Mesenchymal stem cell (in vitro differentiated cells and primary cell): ENCODE measurements around the gene ATP13A3.

Experiments
- DNase-seq: peaks from one replicate; pipeline ENCODE4 v3.0.0-alpha.2; 2013
- H2AFZ ChIP-seq: one replicate; pipeline ENCODE4 v1.6.1; 2013; ENCODE audit warnings: low read depth, mild to moderate bottlenecking, control low read depth, inconsistent platforms, low read length, moderate library complexity
- H2AK5ac ChIP-seq: 2 replicates; pipeline ENCODE4 v1.6.1; 2013; ENCODE audit warnings: low read length, moderate library complexity, mild to moderate bottlenecking, inconsistent platforms; ENCODE audit not compliant: severe bottlenecking
- H2BK120ac ChIP-seq: one replicate; pipeline ENCODE4 v1.6.1; 2013; ENCODE audit warnings: low read depth, mild to moderate bottlenecking, inconsistent platforms, low read length, moderate library complexity
- H2BK12ac ChIP-seq, 2 experiments: one replicate each; pipeline ENCODE4 v1.6.1; 2013; ENCODE audit warnings: inconsistent platforms in 2 of 2, low read length in 2 of 2, mild to moderate bottlenecking in 2 of 2, moderate library complexity in 2 of 2, control low read depth in 1 of 2
- H2BK15ac ChIP-seq: one replicate; pipeline ENCODE4 v1.6.1; 2013; ENCODE audit warnings: mild to moderate bottlenecking, low read depth, inconsistent platforms; ENCODE audit not compliant: poor library complexity, severe bottlenecking
- H2BK5ac ChIP-seq: 2 replicates; pipeline ENCODE4 v1.6.1; 2013; ENCODE audit warnings: low read depth, mild to moderate bottlenecking, low read length, control low read depth, inconsistent platforms; ENCODE audit not compliant: poor library complexity, severe bottlenecking
- H3K14ac ChIP-seq, 2 experiments: one replicate each; pipeline ENCODE4 v1.6.1; 2013; ENCODE audit warnings: inconsistent platforms in 2 of 2, low read length in 2 of 2, control low read depth in 1 of 2, mild to moderate bottlenecking in 1 of 2, moderate library complexity in 1 of 2
- H3K18ac ChIP-seq, 2 experiments: one replicate each; pipeline ENCODE4 v1.6.1; 2013; ENCODE audit warnings: inconsistent platforms in 2 of 2, low read length in 2 of 2, control low read depth in 1 of 2, low read depth in 1 of 2, mild to moderate bottlenecking in 1 of 2
- H3K23ac ChIP-seq, 2 experiments: one replicate each; pipeline ENCODE4 v1.6.1; 2013; ENCODE audit warnings: inconsistent platforms in 2 of 2, low read length in 2 of 2, mild to moderate bottlenecking in 2 of 2, moderate library complexity in 2 of 2, control low read depth in 1 of 2
- H3K27ac ChIP-seq: 2 replicates; pipeline ENCODE4 v1.5.1; 2013; ENCODE audit warnings: mild to moderate bottlenecking, moderate library complexity, low read length, control low read depth, inconsistent platforms; ENCODE audit not compliant: poor library complexity, severe bottlenecking
- H3K27me3 ChIP-seq, 2 experiments: 2 replicates each; pipeline versions ENCODE4 v1.6.1 to v1.7.0; 2013; ENCODE audit warnings: low read length in 2 of 2, mild to moderate bottlenecking in 2 of 2, moderate library complexity in 2 of 2, control low read depth in 1 of 2, inconsistent platforms in 1 of 2; ENCODE audit not compliant: control insufficient read depth in 1 of 2, insufficient read depth in 1 of 2
- H3K36me3 ChIP-seq, 2 experiments: 2 replicates each; pipeline versions ENCODE4 v1.6.1 to v1.7.0; 2013; ENCODE audit warnings: low read length in 2 of 2, control low read depth in 1 of 2, inconsistent platforms in 1 of 2, low read depth in 1 of 2, mild to moderate bottlenecking in 1 of 2; ENCODE audit not compliant: insufficient read depth in 2 of 2, control insufficient read depth in 1 of 2
- H3K4ac ChIP-seq, 2 experiments: one replicate each; pipeline ENCODE4 v1.6.1; 2013; ENCODE audit warnings: inconsistent platforms in 2 of 2, low read length in 2 of 2, mild to moderate bottlenecking in 2 of 2, moderate library complexity in 2 of 2, control low read depth in 1 of 2, low read depth in 1 of 2
- H3K4me1 ChIP-seq: 2 replicates; pipeline ENCODE4 v1.6.1; 2013; ENCODE audit warnings: low read depth, low read length, control low read depth; ENCODE audit not compliant: control insufficient read depth, insufficient read depth
- H3K4me2 ChIP-seq: 2 replicates; pipeline ENCODE4 v1.6.1; 2013; ENCODE audit warnings: low read length, mild to moderate bottlenecking, inconsistent platforms; ENCODE audit not compliant: poor library complexity, severe bottlenecking
- H3K4me3 ChIP-seq, 2 experiments: 2 replicates each; pipeline versions ENCODE4 v1.5.1 to v1.7.0; 2013; ENCODE audit warnings: low read length in 2 of 2, mild to moderate bottlenecking in 2 of 2, control low read depth in 1 of 2, low read depth in 1 of 2; ENCODE audit not compliant: insufficient read depth in 1 of 2
- H3K79me1 ChIP-seq: replicated peaks from 2 replicates; pipeline ENCODE4 v1.6.1; 2013; ENCODE audit warnings: mild to moderate bottlenecking, control low read depth, low read length, inconsistent platforms; ENCODE audit not compliant: poor library complexity, severe bottlenecking
- H3K9ac ChIP-seq: 2 replicates; pipeline ENCODE4 v1.7.0; 2013; ENCODE audit warnings: mild to moderate bottlenecking, low read length, moderate library complexity
- H3K9me3 ChIP-seq: 2 replicates; pipeline ENCODE4 v1.7.0; 2013; ENCODE audit warnings: mild to moderate bottlenecking, low read length; ENCODE audit not compliant: control insufficient read depth
- H4K8ac ChIP-seq: one replicate; pipeline ENCODE4 v1.6.1; 2013; ENCODE audit warnings: inconsistent platforms, mild to moderate bottlenecking, low read length, moderate library complexity
- H4K91ac ChIP-seq: one replicate; pipeline ENCODE4 v1.6.1; 2013; ENCODE audit warnings: mild to moderate bottlenecking, low read length, inconsistent platforms
- whole genome bisulfite sequencing: methylation state at CpG from one replicate; pipeline ENCODE4 v1.1.7; 2013; ENCODE audit warnings: mixed read lengths; 5-methylcytosine and 5-hydroxymethylcytosine counted together

ATP13A3 gene

DNA sequence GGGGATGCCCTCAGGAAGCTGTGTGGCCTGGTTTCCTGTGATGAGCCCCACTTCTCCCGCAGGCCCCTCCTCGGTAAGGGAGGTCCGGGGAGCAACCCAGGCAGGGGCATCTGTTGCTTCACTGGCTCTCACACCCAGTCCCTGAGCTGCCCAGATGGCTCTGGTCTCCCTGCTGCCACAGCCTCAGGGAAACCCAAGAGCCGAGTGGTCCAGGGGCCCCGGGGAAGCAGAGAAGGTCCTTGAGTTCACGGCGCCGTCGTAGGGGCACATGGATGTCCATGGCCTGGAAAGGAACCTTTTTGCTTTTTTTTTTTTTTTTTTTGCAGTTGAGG is 103.9 kb downstream of the ATP13A3 start:
- Histone ChIP-seq H2BK120ac (no peak overlapping the region), H3K4ac (no peak overlapping the region), H3K9ac (no peak overlapping the region), H3K18ac (no peak overlapping the region), H3K14ac (no peak overlapping the region), H3K23ac (no peak overlapping the region), H3K4me2 (no peak overlapping the region), H2AK5ac (no peak overlapping the region), H3K4me1 (no peaks in the 10 kb centered on the region), H3K4me3 (no peak overlapping the region), H2AFZ (no peak overlapping the region), H4K8ac (no peak overlapping the region), H3K9me3 (no peaks in the 10 kb centered on the region), H3K79me1 (no peaks in the 10 kb centered on the region), H3K27me3 (peaks cover 64 to 72% of the 10 kb centered on the region in 2 experiments), H4K91ac (no peak overlapping the region), H3K36me3 (no peaks in the 10 kb centered on the region), H2BK5ac (no peak overlapping the region), H2BK12ac (no peak overlapping the region), H2BK15ac (no peak overlapping the region), H3K27ac (no peak overlapping the region)
- 84% methylated on average over 9 of the region's 9 CpGs for WGBS
- DNase-seq: no peak

DNA sequence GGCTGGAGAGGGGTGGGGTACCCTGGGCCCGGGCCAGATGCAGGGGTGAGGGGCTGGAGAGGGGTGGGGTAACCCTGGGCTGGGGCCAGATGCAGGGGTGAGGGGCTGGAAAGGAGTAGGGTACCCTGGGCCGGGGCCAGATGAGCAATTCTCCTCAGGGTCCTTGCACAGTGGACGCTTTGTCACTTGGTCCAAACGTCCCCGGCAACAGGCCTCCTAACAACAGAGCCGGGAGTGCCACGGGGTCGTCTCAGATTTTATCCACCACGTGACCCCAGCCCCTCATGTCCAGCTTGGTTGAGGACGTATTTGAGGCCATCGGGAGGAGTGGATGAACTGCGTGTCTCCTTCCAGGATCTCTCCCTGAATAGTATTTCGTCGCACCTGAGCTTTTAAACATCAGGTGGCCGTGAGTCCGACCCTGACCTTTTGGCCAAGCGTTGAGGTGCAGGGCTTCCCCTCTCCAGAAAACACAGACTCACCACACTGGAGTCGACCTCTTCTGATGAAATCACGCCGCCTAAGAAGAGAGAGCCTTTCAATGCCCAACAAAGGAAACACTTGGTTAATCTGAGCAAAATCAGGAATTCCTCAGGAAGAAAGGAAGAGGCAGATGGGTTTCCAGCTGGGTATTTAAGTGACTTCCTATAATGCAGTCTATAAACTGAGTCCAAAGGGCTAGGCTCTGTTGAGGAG is 104.5 kb downstream of the ATP13A3 start:
- H2BK15ac ChIP-seq: no peak overlapping the region
- no peaks in the 10 kb centered on the region for H3K9me3 ChIP-seq
- H3K18ac ChIP-seq: no peak overlapping the region
- H3K36me3 ChIP-seq: no peaks in the 10 kb centered on the region
- no peak overlapping the region for H4K91ac ChIP-seq
- no peak overlapping the region for H3K4ac ChIP-seq
- H2AFZ ChIP-seq: no peak overlapping the region
- no peak overlapping the region for H3K4me2 ChIP-seq
- H3K79me1 ChIP-seq: no peaks in the 10 kb centered on the region
- H3K9ac ChIP-seq: no peak overlapping the region
- no peak overlapping the region for H3K27ac ChIP-seq
- H2BK5ac ChIP-seq: no peak overlapping the region
- no peak overlapping the region for H4K8ac ChIP-seq
- no peak overlapping the region for H2AK5ac ChIP-seq
- H3K4me1 ChIP-seq: no peaks in the 10 kb centered on the region
- H3K23ac ChIP-seq: no peak overlapping the region
- H3K14ac ChIP-seq: no peak overlapping the region
- peaks cover 62 to 71% of the 10 kb centered on the region in 2 experiments for H3K27me3 ChIP-seq
- no peak overlapping the region for H3K4me3 ChIP-seq
- no peak overlapping the region for H2BK120ac ChIP-seq
- WGBS: 87% methylated on average over 20 of the region's 20 CpGs
- H2BK12ac ChIP-seq: no peak overlapping the region
- no peak for DNase-seq

DNA sequence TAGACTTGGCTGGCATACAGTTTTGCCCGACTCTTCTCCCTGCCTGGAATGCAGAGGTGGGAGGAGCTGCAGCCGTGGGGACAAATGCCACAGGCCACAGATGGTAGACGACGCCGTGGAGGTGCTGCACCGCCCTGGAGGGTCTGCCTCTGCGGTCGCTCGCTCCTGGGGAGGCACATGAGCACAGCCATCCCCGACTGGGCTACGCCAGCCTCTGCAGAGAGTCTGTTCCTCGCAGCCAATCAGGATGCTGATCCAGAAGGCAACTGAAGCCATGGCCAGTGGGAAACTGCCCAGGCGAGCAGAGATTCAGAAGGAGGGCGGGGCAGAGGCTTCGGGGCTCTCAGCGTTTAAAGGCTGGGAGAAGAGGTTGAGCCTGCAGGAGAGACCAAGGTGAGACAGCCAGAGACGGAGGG is 105.3 kb downstream of the ATP13A3 start:
- 83% methylated on average over 17 of the region's 17 CpGs for WGBS
- H2AFZ ChIP-seq: no peak overlapping the region

DNA sequence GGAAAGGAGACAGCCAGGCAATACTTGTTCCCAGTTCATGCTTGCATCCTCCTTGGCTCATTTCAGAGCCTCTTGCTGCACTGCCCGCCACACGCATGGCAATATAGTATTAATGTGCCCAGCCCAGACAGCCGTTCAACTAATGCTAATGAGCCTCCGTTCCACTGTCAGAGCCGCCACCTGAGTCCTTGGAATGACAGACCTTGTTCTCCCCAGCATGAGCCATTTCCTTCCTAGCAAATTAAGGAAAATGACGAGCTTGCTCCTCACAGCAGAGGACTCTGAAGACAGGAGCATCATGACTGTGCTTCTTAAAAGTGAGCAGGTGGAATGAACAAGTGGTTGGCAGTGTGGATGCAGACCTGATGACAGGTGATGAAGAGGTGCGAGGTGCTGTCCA is 106.5 kb downstream of the ATP13A3 start:
- Histone ChIP-seq H3K27me3 (peaks cover 51 to 53% of the 10 kb centered on the region in 2 experiments), H3K27ac (no peak overlapping the region), H2AFZ (no peak overlapping the region), H4K8ac (no peak overlapping the region), H3K9me3 (no peaks in the 10 kb centered on the region), H3K18ac (no peak overlapping the region), H2AK5ac (no peak overlapping the region), H2BK5ac (no peak overlapping the region), H3K4me2 (no peak overlapping the region), H3K4me3 (no peak overlapping the region), H3K9ac (no peak overlapping the region), H3K4me1 (no peaks in the 10 kb centered on the region), H3K4ac (no peak overlapping the region), H3K36me3 (no peaks in the 10 kb centered on the region), H3K14ac (no peak overlapping the region), H4K91ac (no peak overlapping the region), H3K79me1 (no peaks in the 10 kb centered on the region), H2BK120ac (no peak overlapping the region), H2BK15ac (no peak overlapping the region), H3K23ac (no peak overlapping the region), H2BK12ac (no peak overlapping the region)
- WGBS: 91% methylated on average over 7 of the region's 7 CpGs
- no peak for DNase-seq

More for the DNA sequence above, 105.3 kb downstream of the ATP13A3 start:
- no peak for DNase-seq
- Histone ChIP-seq H3K14ac (no peak overlapping the region), H2BK15ac (no peak overlapping the region), H3K27me3 (peaks cover 53 to 62% of the 10 kb centered on the region in 2 experiments), H3K4me2 (no peak overlapping the region), H4K91ac (no peak overlapping the region), H2BK5ac (no peak overlapping the region), H3K79me1 (no peaks in the 10 kb centered on the region), H3K4ac (peak overlapping the region in 1 of 2 experiments; percentile 54), H3K4me1 (no peaks in the 10 kb centered on the region), H3K27ac (no peak overlapping the region), H2BK12ac (no peak overlapping the region), H2AK5ac (no peak overlapping the region), H3K36me3 (no peaks in the 10 kb centered on the region), H3K23ac (no peak overlapping the region), H3K18ac (no peak overlapping the region), H2BK120ac (no peak overlapping the region), H4K8ac (no peak overlapping the region), H3K9me3 (no peaks in the 10 kb centered on the region), H3K4me3 (no peak overlapping the region), H3K9ac (no peak overlapping the region)
